Ishikawa (cell line): ENCODE measurements around the gene LFNG.

Source experiments
- CEBPB ChIP-seq: IDR thresholded peaks from 2 replicates; pipeline ENCODE4 v1.6.1; 2012
- CREB1 ChIP-seq: IDR thresholded peaks from 2 replicates; pipeline ENCODE4 v1.6.1; 2012; ENCODE audit warnings: low read depth
- EGR1 ChIP-seq: IDR thresholded peaks from 2 replicates; pipeline ENCODE4 v1.6.1; 2012
- EP300 ChIP-seq: IDR thresholded peaks from 2 replicates; pipeline ENCODE4 v1.6.1; 2012; ENCODE audit warnings: borderline replicate concordance
- FOXM1 ChIP-seq: IDR thresholded peaks from 2 replicates; pipeline ENCODE4 v1.6.1; 2012; ENCODE audit warnings: low read depth, borderline replicate concordance
- MAX ChIP-seq: IDR thresholded peaks from 2 replicates; pipeline ENCODE4 v1.6.1; 2012
- NFIC ChIP-seq: IDR thresholded peaks from 2 replicates; pipeline ENCODE4 v1.6.1; 2012
- RAD21 ChIP-seq: IDR thresholded peaks from 2 replicates; pipeline ENCODE4 v1.6.1; 2012; ENCODE audit warnings: low read depth
- REST ChIP-seq: IDR thresholded peaks from 2 replicates; pipeline ENCODE4 v1.6.1; 2012; ENCODE audit warnings: low read depth, mild to moderate bottlenecking
- TAF1 ChIP-seq: IDR thresholded peaks from 2 replicates; pipeline ENCODE4 v1.6.1; 2012; ENCODE audit warnings: low read depth, mild to moderate bottlenecking
- TCF12 ChIP-seq: IDR thresholded peaks from 2 replicates; pipeline ENCODE4 v1.6.1; 2012; ENCODE audit warnings: low read depth
- TEAD4 ChIP-seq: IDR thresholded peaks from 2 replicates; pipeline ENCODE4 v1.6.1; 2012
- USF1 ChIP-seq: IDR thresholded peaks from 2 replicates; pipeline ENCODE4 v1.6.1; 2012
- YY1 ChIP-seq: IDR thresholded peaks from 2 replicates; pipeline ENCODE4 v1.6.1; 2012; ENCODE audit warnings: low read depth
- ZBTB7A ChIP-seq: IDR thresholded peaks from 2 replicates; pipeline ENCODE4 v1.6.1; 2012; ENCODE audit warnings: low read depth

The LFNG gene

GRCh38 chr7:2523941-2524807 is 4.6 kb downstream of the LFNG start:
- peak; percentile 4; the same call in 1 of the 2 replicates for TF ChIP-seq YY1
- peak; percentile 89 for TF ChIP-seq EP300
- peak; percentile 96 for TF ChIP-seq NFIC
- TF ChIP-seq REST: no peak
- TF ChIP-seq ZBTB7A: no peak; the same call in none of the 2 replicates
- TF ChIP-seq TAF1: peak; percentile 44; the same call in 1 of the 2 replicates
- TF ChIP-seq CEBPB: no peak; the same call in 1 of the 2 replicates
- no peak for TF ChIP-seq CREB1
- TF ChIP-seq USF1: no peak; the same call in 1 of the 2 replicates
- TF ChIP-seq EGR1: no peak
- peak; percentile 5; the same call in 1 of the 2 replicates for TF ChIP-seq RAD21
- peak; percentile 100 for TF ChIP-seq TCF12
- TF ChIP-seq MAX: peak; percentile 90
- peak; percentile 71 for TF ChIP-seq TEAD4
- TF ChIP-seq FOXM1: peak; percentile 39; the same call in 1 of the 2 replicates

DNA sequence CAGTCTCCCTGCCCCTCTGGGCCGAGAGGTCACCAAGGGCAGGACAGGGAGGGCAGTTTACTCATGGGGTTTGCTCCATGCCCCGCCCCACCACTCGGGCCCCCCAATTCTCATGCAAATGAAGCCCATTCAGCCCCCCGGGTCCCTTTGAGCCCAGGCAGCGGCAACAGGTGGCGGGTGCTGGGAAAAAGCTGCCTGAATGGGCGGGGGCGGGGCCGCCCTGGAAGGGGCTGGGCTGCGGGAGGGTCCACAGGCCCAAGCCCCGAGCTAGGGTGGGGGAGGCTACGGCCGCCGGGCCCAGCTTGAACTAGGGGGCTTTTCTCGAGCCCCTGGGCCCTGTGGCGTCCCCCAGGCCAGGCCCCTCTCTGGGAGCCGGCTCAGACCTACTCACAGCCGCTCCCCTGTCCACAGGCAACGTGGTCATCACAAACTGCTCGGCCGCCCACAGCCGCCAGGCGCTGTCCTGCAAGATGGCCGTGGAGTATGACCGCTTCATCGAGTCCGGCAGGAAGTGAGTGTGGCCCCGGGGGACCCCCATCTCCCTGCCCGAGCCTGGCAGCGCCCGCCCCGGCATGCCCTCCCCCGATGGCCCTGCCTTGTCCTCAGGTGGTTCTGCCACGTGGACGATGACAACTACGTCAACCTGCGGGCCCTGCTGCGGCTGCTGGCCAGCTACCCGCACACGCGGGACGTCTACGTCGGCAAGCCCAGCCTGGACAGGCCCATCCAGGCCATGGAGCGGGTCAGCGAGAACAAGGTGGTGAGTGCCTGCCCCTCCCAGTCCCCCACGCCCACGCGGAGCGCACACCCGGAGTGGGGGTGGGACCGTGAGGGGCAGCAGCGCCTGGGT is 5.5 kb downstream of the LFNG start:
- TF ChIP-seq EGR1 (peak; percentile 42; the same call in 1 of the 2 replicates), REST (no peak), TAF1 (no peak)

- no peak for TF ChIP-seq EP300
- TF ChIP-seq YY1: no peak
- no peak for TF ChIP-seq CEBPB
- TF ChIP-seq FOXM1: no peak
Measured at GRCh38 chr7:2525658-2526630, 6.4 kb downstream of the LFNG start.

- TF ChIP-seq REST: no peak
- no peak for TF ChIP-seq ZBTB7A
- no peak for TF ChIP-seq TAF1
- no peak for TF ChIP-seq RAD21
- no peak for TF ChIP-seq TEAD4
- no peak for TF ChIP-seq TCF12
- no peak for TF ChIP-seq YY1
Measured at GRCh38 chr7:2526659-2527504, 7.3 kb downstream of the LFNG start.
